SK-N-SH (cell line): ENCODE data around the gene NDUFS3.

Source experiments
- EP300 ChIP-seq, 2 experiments: IDR thresholded peaks; 2 replicates each; pipeline versions ENCODE4 v1.4.0 to v1.6.1; 2012; ENCODE audit warnings: borderline replicate concordance in 1 of 2, low read depth in 1 of 2, low read length in 1 of 2
- RAD21 ChIP-seq: IDR thresholded peaks from 2 replicates; pipeline ENCODE4 v1.6.1; 2012; ENCODE audit warnings: mild to moderate bottlenecking, low read length
- SIN3A ChIP-seq: IDR thresholded peaks from 2 replicates; pipeline ENCODE4 v1.6.1; 2012; ENCODE audit warnings: low read depth, mild to moderate bottlenecking, low read length, moderate library complexity, borderline replicate concordance
- TF ChIP-seq, protein P1 (sequence below): fragments of 200-600 bp; sonication (generic); IDR thresholded peaks from 2 replicates; pipeline ENCODE4 v1.6.1; 2017; ENCODE audit warnings: antibody characterized with exemption, mild to moderate bottlenecking, moderate library complexity

DNA sequence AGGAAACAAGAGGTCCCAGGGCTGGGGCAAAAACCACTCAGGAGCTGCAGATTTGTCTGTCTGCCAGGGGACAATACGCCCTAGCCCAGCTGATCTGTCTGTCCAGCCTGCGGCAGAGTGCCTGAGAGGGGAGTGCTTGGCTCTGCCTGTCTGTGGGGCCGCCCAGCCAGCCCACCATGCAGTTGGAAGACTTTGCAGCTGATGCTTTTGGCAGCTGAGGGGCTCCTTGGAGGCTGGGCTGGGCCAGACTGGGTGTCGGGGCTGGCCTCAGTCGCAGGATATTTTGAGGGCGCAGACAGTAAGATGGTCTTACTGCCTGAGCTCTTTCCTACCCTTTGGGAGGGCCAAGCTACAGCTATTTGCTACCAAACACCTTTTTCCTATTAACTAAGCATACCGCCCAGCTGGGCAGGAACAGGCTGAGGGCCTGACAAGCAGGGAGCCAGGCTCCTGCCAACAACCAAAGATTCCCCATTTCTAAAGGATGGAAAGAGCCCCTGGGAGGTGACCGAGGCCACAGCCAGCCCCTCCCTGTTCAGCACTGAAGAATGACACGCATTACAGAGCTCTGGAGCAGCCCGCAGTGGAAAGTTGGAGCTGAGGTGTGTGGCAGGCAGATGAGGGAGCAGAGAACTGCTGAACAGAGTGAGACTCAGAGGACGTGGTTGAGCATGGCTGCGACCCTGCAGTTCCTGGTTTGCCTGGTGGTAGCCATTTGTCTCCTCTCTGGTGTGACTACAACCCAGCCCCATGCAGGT is 7.4 kb downstream of the NDUFS3 start, which contains the start of gene FAM180B:
- TF ChIP-seq EP300 (IDR thresholded peaks at IDR 0.05; ENCODE audit: borderline replicate concordance in 1 of 2, low read depth in 1 of 2, low read length in 1 of 2) (no peak), SIN3A (no peak), RAD21 (no peak)
- TF ChIP-seq, protein P1, sequence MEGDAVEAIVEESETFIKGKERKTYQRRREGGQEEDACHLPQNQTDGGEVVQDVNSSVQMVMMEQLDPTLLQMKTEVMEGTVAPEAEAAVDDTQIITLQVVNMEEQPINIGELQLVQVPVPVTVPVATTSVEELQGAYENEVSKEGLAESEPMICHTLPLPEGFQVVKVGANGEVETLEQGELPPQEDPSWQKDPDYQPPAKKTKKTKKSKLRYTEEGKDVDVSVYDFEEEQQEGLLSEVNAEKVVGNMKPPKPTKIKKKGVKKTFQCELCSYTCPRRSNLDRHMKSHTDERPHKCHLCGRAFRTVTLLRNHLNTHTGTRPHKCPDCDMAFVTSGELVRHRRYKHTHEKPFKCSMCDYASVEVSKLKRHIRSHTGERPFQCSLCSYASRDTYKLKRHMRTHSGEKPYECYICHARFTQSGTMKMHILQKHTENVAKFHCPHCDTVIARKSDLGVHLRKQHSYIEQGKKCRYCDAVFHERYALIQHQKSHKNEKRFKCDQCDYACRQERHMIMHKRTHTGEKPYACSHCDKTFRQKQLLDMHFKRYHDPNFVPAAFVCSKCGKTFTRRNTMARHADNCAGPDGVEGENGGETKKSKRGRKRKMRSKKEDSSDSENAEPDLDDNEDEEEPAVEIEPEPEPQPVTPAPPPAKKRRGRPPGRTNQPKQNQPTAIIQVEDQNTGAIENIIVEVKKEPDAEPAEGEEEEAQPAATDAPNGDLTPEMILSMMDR = no peak
